GM19397 (cell line): ENCODE measurements around the gene ZNF579.
A peak's percentile ranks its signal among the peaks of the same experiment; 100 is the strongest.

Experiments used
- ATAC-seq: cut with Tn5 transposase; IDR thresholded peaks from one replicate; pipeline ENCODE4 v1.9.1; 2021; ENCODE audit warnings: mild to moderate bottlenecking, moderate library complexity; ENCODE audit not compliant: unreplicated experiment

The ZNF579 gene

GRCh38 chr19:55580628-55581144, at the start of gene ZNF579:
TSS of gene ZNF579 (minus strand) at chr19:55580848. CDS start at chr19:55579639, 1,209 bp downstream.
- ATAC-seq: no peak

- no peak for ATAC-seq
Observed at GRCh38 chr19:55626350-55626749, 45.7 kb upstream of the ZNF579 start.

GRCh38 chr19:55625004-55625326, 44.3 kb upstream of the ZNF579 start:
- no peak for ATAC-seq

GRCh38 chr19:55624109-55625003, 43.7 kb upstream of the ZNF579 start, which contains the start of gene ZNF784:
TSS of gene ZNF784 (minus strand) at chr19:55624566. CDS start at chr19:55624561, 5 bp downstream.
- ATAC-seq: peak; percentile 66

GRCh38 chr19:55623561-55623960, 42.9 kb upstream of the ZNF579 start:
- no peak for ATAC-seq

GRCh38 chr19:55623130-55623529, 42.5 kb upstream of the ZNF579 start:
- no peak for ATAC-seq

- no peak for ATAC-seq
Observed at GRCh38 chr19:55622242-55622969, 41.8 kb upstream of the ZNF579 start.

GRCh38 chr19:55621673-55622231, 41.1 kb upstream of the ZNF579 start:
- no peak for ATAC-seq

GRCh38 chr19:55621205-55621672, 40.6 kb upstream of the ZNF579 start:
- ATAC-seq: no peak

GRCh38 chr19:55620410-55621204, 40.0 kb upstream of the ZNF579 start:
- no peak for ATAC-seq

- no peak for ATAC-seq
Observed at GRCh38 chr19:55619286-55619685, 38.6 kb upstream of the ZNF579 start.

GRCh38 chr19:55618426-55618825, 37.8 kb upstream of the ZNF579 start:
- ATAC-seq: no peak

GRCh38 chr19:55617426-55617825, 36.8 kb upstream of the ZNF579 start:
- ATAC-seq: no peak

GRCh38 chr19:55616395-55616875, 35.8 kb upstream of the ZNF579 start:
- no peak for ATAC-seq

GRCh38 chr19:55615543-55616394, 35.1 kb upstream of the ZNF579 start:
- ATAC-seq: no peak

- no peak for ATAC-seq
Observed at GRCh38 chr19:55614711-55615542, 34.3 kb upstream of the ZNF579 start.

- no peak for ATAC-seq
Observed at GRCh38 chr19:55613930-55614710, 33.5 kb upstream of the ZNF579 start.

- ATAC-seq: no peak
Observed at GRCh38 chr19:55613396-55613795, 32.7 kb upstream of the ZNF579 start.
